Hepatocyte (in vitro differentiated cells): ENCODE measurements around the gene URI1.

Source experiments
- EZH2 ChIP-seq: fragments of 200-600 bp; sonication (generic); IDR thresholded peaks from 2 replicates; pipeline ENCODE4 v1.6.1; 2016; ENCODE audit warnings: antibody characterized with exemption, mild to moderate bottlenecking, borderline replicate concordance
- EZH2phosphoT487 ChIP-seq: fragments of 200-600 bp; sonication (generic); IDR thresholded peaks from one replicate; pipeline ENCODE4 v1.6.1; 2018; ENCODE audit warnings: antibody characterized with exemption, mild to moderate bottlenecking, low read depth, moderate library complexity; ENCODE audit not compliant: unreplicated experiment, severe bottlenecking
- TF ChIP-seq, protein P1 (sequence below): fragments of 200-600 bp; sonication (generic); IDR thresholded peaks from 2 replicates; pipeline ENCODE4 v1.5.1; 2016; ENCODE audit warnings: antibody characterized with exemption, mild to moderate bottlenecking; ENCODE audit not compliant: poor library complexity

DNA sequence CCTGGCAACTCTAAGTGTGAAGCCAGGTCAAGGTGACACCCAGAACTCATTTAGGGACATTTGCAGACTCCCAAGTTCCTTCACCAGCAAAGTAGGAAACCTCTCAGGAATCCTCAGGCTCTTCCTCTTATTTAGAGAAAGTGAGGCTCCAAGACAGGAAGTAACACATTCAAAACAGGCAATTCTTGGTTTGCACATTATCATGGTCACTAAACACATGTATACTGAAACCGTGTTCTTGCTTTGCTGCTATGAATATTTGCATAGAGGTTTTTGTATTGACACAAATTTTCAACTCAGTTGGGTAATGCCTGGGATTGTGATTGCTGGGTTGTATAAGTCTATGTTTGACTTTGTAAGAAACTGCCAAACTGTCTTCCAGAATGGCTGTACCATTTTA lies 13.2 kb upstream of the URI1 start:
- TF ChIP-seq, protein P1, sequence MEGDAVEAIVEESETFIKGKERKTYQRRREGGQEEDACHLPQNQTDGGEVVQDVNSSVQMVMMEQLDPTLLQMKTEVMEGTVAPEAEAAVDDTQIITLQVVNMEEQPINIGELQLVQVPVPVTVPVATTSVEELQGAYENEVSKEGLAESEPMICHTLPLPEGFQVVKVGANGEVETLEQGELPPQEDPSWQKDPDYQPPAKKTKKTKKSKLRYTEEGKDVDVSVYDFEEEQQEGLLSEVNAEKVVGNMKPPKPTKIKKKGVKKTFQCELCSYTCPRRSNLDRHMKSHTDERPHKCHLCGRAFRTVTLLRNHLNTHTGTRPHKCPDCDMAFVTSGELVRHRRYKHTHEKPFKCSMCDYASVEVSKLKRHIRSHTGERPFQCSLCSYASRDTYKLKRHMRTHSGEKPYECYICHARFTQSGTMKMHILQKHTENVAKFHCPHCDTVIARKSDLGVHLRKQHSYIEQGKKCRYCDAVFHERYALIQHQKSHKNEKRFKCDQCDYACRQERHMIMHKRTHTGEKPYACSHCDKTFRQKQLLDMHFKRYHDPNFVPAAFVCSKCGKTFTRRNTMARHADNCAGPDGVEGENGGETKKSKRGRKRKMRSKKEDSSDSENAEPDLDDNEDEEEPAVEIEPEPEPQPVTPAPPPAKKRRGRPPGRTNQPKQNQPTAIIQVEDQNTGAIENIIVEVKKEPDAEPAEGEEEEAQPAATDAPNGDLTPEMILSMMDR = no peak
- no peak for TF ChIP-seq EZH2
- no peak for TF ChIP-seq EZH2phosphoT487
